Caki2 (cell line): Measurements from ENCODE around the gene HGFAC. TPM values are rescaled to one million over a fixed set of nuclear protein-coding genes. Genes with fewer than 3 reads are reported as not detected.

Experiments
- DNase-seq: peaks from one replicate; pipeline ENCODE4 v3.0.0-alpha.2; 2015; ENCODE audit warnings: low read depth
- in situ Hi-C: cut with HindIII; loops from 2 replicates; pipeline ENCODE4 v1.10.0; 2016; ENCODE audit warnings: low sequenced_read_pairs, low pct_unique_long_range_greater_than_20kb, mixed read lengths
- total RNA-seq: library from RNA; depleted of rRNA; stranded (reverse); fragments of >200 nt; shearing (Covaris generic); gene quantifications from 2 replicates; pipeline ENCODE4 v1.2.3, GENCODE V29; 2014; ENCODE audit warnings: low replicate concordance; rRNA removed

The HGFAC gene
- not detected in 2 replicates for total RNA-seq

DNA sequence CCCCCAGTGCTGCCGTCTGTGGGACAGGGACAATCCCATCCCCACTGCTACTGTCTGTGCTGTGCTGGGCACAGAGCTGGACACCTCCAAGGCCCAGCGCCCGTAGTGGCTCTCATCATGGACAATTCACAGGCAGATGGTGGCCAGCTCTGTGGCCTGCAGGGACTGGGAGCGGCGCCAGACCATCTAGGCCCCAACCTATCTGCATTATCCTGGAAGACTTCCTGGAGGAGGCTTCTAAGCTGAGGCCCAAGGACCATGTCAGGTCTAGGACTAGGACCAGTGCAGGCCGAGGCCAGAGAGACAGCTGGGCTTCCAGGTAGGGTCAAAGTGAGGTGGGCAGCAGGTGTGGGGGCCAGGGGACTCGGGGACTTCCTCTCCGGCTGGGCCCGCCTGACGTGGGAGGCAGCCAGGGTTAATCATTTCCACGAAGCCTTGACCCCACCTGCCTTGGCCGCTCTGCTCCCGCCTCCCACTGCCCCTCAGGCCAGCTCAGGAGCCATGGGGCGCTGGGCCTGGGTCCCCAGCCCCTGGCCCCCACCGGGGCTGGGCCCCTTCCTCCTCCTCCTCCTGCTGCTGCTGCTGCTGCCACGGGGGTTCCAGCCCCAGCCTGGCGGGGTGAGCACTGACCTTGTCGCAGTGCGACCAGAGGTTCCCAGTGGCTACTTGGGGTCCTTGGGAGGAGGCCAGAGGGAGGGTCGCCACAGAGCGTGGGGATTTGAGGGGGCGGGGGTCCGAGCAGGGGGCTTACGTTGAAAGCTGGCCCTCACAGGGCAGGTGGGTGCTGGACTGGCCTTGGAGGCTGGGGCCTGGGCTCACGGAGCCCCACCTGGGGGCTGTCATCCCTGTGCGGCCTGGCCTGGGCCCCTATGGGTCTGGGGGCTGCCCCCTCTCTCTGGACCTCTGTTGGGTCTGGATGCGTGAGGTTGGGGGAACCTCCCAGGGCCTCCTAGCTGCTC is at the start of gene HGFAC:
Gene HGFAC, plus strand, starts transcription at position 468 of the 959 bp plus-strand sequence. Its CDS starts 34 bp downstream, at position 502.
- in situ Hi-C loops = no loop called here
- no peak for DNase-seq

- DNase-seq = no peak
- in situ Hi-C loops = no loop called here
Observed at GRCh38 chr4:3392321-3392720, 49.4 kb upstream of the HGFAC start.

GRCh38 chr4:3393171-3393570 is 48.6 kb upstream of the HGFAC start:
- no peak for DNase-seq
- in situ Hi-C loops = no loop called here

DNA sequence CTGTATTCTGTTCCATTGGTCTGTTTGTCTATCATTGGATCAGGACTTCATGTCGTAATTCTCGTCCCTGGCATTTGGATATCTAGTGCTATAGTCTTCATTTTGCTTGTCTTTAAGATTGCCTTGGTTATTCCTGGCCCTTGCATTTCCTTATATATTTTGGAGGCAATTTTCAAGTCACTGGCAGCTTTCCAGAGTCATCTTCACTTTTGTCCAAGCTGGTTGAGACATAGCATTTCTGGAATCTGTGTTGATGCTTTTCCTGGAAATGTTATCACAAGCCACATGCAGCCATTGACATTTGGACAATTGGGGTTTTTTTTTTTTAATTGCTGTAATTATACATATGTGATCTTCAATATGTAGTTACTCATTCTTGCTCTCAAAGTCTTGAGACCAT is 45.2 kb upstream of the HGFAC start:
- no peak for DNase-seq
- in situ Hi-C loops = no loop called here

DNA sequence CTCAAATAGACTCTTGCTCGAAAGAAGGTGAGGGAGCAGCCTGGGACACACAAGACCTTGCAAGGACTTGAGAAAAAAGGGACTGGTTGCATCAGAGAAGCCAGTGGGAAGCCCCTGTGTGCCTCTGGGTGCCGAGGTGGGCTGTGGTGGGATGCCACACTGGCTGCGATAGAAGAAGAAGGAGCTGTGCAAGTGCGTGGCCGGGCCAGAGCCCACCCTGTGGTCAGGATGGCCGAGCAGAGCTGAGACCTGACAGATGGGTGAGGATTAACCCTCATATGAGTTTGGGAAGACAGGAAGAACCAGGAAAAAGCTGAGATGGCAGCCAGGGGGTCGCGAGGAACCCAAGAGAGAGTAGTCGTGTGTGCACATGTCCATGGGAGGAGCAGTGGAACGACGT is 44.6 kb upstream of the HGFAC start:
- DNase-seq = no peak
- in situ Hi-C loops = no loop called here

DNA sequence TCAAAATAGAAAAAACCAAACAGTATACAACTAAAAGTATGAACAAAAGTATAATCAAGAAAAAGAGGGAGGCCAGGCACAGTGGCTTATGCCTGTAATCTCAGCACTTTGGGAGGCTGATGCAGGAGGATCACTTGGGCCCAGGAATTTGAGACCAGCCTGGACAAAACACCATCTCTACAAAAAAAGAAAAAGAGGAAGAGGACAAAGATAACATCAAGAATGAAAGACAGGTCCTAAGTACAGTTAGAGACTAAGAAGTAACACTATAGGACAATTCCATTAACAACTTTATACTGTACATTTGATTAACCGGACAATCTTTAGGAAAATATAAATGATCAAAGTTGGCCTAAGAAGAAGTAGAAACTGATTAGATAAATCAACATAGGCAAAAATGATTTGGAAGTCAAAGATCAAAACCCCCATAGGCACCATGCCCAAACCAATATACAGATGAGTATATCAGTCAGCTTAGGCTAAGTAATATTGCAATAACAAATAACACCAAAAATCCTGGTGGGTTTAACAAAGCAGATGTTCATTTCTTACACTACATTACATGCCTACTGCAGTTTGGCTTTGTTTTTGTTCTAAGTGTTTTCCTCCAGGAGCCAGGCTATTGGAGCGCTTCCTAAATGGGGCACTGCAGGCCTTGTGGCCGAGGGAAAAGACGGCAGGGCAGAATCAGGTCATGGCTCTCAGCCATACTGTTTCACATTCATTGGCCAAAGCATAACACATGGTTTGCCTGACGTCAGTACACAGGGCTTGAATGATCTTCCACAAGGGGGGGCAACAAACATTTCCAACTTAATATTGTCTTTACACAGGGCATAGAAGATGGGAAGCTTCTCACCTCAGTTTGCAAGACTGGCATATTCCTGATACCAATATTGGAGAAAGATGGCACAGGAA is 42.2 kb upstream of the HGFAC start:
- in situ Hi-C loops = no loop called here
- DNase-seq = no peak

GRCh38 chr4:3401436-3402171 is 40.2 kb upstream of the HGFAC start:
- in situ Hi-C loops = no loop called here
- no peak for DNase-seq

- DNase-seq = peak; percentile 59
- in situ Hi-C loops = no loop called here
Observed at GRCh38 chr4:3402491-3403347, 39.0 kb upstream of the HGFAC start.

GRCh38 chr4:3403348-3403906 is 38.3 kb upstream of the HGFAC start:
- in situ Hi-C loops = no loop called here

GRCh38 chr4:3404546-3404945 is 37.2 kb upstream of the HGFAC start:
- in situ Hi-C loops = no loop called here
- DNase-seq = no peak

More at GRCh38 chr4:3403348-3403906, 38.3 kb upstream of the HGFAC start:
- DNase-seq = no peak

DNA sequence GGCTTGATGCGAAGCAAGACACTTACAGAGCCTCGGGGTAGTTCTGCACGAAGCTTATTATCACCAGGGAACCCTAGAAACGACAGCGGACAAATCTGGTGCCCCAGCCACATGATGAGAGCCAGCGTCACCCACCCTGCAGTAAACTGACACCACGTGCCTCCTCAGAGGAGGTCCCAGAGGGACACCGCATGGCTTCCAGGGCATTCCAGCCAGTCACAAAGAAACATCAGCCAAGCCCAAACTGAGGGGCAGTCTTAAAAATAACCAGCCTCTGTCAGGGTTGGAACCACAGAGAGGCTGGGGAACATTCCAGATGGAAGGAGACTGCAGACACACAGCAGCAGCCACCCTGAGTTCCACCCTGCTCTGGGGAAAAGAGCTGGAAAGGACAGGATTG is 36.6 kb upstream of the HGFAC start:
- in situ Hi-C loops = no loop called here
- no peak for DNase-seq

- DNase-seq = no peak
- in situ Hi-C loops = no loop called here
Observed at GRCh38 chr4:3406021-3406420, 35.7 kb upstream of the HGFAC start.

- in situ Hi-C loops = no loop called here
- DNase-seq = no peak
Observed at GRCh38 chr4:3406431-3406830, 35.3 kb upstream of the HGFAC start.

- in situ Hi-C loops = no loop called here
- no peak for DNase-seq
Observed at GRCh38 chr4:3407171-3407771, 34.5 kb upstream of the HGFAC start.

GRCh38 chr4:3407930-3408792 is 33.6 kb upstream of the HGFAC start:
- in situ Hi-C loops = no loop called here
- no peak for DNase-seq

- in situ Hi-C loops = no loop called here
- DNase-seq = no peak
Observed at GRCh38 chr4:3408793-3409330, 32.9 kb upstream of the HGFAC start.
